Activated CD4-positive, CD25-positive, alpha-beta regulatory T cell treated with anti-CD3 and anti-CD28 coated beads, Interleukin-2, amount 50 U/mL, for 72 hours (primary cell): ENCODE data around the gene PPARG.
"Not testable (repeated sequence)": the region's sequence is repeated elsewhere in the genome, so short reads cannot be mapped to it uniquely, and the experiment has no call there.

Experiments used
- DNase-seq: peaks from one replicate; pipeline ENCODE4 v3.0.0; 2021

Gene PPARG

DNA sequence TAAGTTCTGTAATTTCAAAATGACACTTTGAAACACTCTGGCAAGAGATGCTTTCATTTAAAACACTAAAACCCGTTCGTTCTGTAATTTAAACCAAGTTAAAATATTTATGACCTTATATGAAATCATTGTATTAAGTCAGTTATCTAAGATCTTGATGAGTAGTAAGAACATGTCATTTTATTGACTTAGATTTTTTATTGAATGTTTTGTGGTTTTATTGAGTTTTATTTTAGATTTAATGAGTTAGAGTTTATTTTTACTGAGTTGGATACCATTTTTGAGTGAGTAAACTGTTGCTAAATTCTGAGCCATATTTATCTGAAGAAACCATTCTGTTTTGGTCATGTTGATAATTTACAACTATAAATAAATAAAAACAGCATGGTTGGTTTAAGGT is 94.3 kb downstream of the PPARG start:
- no peak for DNase-seq

DNA sequence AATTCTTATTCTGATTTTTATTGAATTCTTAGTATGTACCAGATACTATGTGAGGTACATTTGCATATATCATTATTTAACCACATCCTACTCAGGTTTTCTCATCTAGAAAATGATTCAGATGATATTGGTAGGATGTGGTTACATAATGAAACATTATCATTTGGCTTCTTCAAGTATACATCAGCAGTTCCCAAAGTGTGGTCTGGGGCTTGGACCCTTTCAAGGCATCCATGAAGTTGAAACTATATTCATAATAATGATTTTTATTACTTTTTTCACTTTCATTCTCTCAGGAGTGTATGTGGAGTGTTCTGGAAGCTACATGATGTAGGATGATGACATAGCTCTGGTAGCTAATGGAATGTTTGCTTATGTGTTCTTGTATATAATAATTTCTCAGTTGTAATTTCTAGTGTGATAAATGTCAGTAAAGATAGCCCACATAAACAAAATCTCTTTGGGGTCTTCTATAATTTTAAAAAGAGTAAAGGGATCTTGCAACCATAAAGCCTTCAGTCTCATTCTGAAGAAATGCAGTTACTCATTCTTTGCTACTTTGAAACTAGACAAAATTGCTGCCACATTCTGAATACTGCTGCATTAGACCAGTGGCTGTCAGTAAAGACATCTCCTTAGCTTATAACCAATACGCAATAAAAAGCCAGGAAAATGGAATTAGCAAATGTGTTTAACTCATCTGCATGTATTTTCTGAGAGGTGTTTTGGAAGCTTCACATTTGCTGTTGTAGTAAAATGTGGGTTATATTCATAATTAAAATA is 95.8 kb downstream of the PPARG start:
- no peak for DNase-seq

DNA sequence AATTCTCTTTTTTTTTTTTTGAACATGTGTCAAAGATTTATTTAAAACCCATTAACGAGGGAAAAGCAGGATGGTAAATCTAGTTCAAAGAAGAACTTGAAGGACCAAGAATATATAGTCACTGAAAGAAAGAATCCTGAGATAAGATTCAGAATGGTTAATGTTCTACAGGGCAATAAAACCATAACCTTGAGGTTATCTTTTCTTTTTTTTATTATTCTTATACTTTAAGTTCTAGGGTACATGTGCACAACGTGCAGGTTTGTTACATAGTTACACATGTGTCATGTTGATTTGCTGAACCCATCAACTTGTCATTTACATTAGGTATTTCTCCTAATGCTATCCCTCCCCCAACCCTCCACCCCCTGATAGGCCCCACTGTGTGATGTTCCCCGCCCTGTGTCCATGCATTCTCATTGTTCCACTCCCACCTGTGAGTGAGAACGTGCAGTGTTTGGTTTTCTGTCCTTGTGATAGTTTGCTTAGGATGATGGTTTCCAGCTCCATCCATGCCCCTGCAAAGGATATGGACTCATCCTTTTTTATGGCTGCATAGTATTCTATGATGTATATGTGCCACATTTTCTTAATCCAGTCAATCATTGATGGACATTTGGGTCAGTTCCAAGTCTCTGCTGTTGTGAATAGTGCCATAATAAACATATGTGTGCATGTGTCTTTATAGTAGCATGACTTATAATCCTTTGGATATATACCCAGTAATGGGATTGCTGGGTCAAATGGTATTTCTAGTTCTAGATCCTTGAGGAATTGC is 97.8 kb downstream of the PPARG start:
- DNase-seq = not testable (repeated sequence)

DNA sequence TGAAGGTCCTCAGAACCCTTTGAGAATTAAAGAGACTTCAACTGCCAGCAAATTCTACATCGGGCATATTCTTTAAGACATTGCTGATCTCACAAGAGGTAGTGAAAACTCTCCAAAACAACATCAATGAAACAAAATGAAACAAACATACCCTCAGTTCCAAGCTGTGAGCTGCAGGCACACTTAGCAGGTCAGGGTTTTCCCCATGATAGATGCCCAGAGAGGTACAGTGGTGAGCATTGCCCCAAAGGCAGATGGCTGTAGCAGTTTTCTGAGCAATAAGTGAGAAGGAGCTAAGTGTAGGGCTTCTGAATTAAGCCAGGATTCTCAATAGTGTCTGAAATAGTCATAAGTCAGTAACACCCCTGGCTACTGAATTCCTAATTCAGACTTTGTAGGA is 99.3 kb downstream of the PPARG start:
- no peak for DNase-seq

DNA sequence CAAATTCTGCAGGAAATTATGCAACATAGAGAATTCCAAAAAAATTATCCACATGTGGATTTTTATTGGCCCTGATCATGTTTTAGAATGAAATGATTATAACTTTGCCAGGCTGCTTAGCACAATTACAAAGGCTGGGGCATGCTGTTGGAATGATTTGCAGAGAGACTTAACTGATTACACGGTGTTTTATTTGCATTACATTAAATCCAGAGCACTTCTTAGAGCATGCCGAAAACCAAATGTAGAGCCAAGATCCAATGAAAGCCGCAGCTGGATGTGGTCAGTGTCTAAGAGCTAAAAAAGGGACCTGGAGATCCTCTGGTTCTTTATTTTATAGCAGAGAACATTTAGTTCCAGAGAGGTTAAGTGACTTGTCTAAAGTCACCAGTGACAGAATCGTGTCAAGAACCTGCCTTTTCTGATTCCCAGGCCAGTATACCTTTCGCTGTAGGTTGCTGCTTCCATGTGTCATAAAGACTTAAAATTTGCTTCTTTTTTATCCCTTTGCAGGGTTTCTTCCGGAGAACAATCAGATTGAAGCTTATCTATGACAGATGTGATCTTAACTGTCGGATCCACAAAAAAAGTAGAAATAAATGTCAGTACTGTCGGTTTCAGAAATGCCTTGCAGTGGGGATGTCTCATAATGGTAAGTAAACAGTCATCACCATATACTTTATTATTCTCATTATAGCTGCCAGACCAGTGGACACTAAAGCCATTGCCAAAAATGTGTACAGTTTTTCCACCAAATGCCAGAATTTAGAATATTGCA is 103.4 kb downstream of the PPARG start:
- DNase-seq = no peak

DNA sequence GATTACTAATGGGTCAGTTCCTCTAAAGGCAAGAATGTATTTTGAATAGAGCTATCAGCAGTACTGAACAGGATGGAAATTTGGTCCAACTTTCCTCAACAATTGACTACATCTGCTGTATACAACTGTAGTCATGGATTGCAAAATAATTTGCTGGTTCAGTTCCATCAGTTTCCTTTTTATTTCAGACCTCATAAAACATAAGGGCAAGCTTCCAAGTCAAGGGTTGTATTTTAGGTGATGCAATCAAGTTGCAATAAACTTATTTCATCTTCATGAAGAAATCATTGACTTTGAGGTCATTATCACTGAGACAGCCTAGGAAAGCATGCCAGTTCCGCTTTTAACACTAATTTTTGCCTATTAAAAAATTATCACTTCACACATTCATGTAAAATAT is 105.0 kb downstream of the PPARG start:
- no peak for DNase-seq

DNA sequence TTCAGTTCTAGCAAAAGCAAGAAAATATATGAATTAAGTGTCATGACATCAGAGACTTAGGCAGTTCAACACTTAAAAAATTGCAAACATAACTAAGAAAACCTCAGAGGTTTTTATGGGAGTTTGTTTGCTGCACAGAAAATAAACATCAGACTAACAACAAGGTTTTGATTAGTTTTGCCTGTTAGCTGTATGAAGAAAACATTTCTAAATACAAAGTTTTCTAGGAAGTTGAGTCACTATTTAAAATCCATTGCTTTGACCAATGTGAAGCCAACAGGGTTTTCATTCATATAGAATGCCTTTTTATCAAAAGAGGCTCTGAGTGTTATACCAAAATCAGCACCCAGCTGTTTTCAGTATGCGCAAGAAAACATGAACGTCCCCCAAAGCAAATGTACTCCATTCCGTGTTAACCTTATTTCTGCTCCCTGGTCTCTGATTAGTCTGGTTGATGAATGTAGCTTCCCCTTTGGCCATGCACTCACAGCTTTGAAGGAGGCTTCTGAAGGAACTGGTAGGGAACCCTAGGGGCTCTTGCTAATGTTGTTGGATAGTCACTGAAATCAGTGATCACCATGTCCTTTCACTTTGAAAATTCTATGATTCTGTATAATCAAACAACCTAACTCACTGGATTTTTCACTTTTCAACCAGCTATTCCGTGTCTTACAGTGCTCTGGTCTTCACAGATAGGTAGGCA is 105.8 kb downstream of the PPARG start:
- no peak for DNase-seq

DNA sequence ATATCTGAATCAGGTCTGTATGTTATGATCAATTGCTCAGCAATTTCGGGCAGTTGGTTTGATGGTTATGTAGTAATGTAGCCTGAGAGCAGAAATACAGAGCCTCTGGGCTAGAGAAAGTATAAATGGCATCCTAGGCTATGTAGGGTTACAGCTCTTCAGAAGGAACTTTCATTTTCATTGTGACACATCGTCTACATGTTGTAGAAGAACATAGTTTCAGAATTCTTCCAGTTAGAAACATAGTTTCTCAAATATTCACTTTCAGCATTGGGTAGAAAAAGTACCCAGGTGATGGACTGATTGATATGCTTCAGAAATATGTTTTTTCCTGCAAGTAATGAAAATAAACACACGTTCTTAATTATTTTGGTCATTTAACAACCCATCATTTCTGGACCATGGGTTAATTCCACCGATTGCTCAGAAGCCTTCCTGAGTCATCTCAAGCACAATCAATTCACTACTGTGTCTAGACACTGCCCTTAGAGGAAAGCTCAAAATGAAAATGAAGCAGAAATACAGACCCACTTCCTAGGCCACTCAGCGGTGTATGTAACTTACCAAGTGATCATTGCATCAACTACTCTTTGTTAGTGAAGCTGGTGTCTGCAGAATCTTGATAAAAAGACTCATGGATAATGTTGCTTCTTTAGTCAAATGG is 106.6 kb downstream of the PPARG start:
- DNase-seq = no peak

DNA sequence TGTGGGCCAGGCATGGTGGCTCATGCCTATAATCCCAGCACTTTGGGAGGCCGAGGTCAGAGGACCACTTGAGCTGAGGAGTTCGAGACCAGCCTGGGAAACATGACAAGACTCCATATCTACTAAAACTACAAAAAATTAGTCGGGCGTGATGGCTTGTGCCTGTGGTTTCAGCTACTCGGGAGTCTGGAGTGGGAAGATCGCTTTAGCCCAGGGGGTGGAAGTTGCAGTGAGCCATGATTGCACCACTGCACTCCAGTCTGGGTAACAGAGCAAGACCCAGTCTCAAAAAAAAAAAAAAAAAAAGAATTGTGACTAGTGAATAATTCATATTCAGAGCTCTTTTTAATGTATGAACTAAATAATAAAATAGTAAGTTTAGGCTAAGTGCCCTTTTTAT is 107.6 kb downstream of the PPARG start:
- no peak for DNase-seq

DNA sequence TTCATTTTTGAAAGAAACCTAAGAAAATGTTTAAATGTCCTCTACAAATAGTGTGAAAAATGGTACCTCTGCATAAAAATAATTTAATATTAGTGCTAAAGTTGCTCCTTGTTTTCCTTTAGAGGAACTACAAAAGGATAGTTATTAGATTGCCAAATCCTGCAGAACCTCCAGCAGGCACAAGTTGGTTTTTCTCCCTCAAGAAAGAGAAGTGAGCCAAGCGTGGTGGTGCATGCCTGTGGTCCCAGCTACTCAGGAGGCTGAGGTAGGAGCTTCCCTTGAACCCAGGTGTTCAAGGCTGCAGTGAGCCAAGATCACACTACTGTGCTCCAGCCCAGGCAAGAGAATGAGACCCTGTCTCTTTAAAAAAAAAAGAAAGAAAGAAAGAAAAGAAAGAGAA is 110.4 kb downstream of the PPARG start:
- no peak for DNase-seq

DNA sequence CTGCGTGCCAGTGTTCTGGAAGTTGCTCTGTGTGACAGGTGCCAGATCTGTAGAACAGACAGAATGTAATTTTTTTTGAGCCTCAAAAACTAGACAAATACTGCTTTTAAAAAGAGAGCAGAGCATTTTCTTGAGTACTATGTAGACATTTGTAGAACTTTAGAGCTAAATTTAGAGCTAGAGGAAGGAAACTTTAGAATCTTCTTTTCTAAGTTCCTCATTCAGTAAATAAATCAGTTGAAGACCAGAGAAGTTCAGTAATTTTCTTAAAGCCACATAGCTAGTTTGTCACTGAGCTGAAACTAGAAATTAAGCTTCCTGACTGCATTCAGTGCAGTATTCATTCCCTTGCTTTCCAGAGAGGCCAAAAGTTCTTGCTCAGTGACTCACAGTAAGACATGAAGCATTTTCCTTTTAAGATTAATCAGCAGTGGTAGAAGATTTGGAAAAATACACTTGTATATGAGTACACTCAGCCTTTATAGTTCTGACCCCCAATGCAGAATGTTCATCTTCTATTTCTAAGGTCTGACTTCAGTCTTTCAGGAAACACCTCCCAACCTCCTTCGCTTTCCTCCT is 111.8 kb downstream of the PPARG start:
- DNase-seq = no peak

DNA sequence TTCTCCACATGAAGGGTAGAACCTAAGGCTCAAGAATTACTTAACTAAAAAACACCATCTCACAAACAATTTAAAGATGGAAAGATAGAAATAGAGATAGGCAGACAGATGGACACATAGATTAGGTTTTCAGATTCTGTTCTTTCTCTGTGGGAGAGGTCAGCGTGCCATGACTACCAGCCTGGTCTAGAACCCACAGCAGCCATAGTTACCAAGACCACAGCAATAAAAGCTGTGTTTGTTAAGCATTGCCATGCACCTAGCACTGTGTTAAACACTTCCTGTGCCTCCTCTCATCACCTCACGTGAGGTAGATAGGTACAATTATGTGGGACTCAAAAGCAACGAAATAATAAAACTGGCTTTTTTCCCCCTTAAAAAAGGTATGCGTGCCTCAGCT is 112.3 kb downstream of the PPARG start:
- no peak for DNase-seq

DNA sequence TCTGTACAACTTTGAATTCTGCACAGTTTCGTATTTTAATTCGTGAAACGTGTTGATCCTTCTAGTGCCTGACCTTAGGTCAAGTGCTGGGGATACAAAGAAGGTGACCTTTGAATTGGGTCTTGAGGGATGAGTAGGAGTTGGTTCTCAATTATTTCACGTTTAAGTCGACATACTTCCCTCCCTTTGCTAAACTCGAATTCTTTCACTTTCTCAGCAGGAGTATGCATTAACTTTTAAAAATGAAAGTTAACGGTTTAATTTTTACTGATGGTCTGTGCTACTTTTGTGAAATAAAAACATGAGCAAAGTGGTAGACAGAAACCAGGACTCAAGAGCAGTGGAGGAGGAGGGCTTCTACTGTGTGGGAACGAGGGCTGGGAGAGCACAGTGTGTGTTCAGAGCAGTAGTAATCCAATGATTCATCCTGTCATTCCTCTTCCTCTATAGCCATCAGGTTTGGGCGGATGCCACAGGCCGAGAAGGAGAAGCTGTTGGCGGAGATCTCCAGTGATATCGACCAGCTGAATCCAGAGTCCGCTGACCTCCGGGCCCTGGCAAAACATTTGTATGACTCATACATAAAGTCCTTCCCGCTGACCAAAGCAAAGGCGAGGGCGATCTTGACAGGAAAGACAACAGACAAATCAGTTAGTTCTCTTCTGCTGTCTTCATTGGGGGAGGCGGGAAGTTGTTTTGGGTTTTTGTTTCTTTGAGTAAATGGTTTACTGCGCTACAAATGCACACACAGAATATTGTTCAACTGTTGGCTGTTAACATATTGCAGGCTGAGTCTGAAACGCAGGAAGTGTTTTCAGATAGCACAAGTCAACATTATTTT is 116.8 kb downstream of the PPARG start:
- no peak for DNase-seq

DNA sequence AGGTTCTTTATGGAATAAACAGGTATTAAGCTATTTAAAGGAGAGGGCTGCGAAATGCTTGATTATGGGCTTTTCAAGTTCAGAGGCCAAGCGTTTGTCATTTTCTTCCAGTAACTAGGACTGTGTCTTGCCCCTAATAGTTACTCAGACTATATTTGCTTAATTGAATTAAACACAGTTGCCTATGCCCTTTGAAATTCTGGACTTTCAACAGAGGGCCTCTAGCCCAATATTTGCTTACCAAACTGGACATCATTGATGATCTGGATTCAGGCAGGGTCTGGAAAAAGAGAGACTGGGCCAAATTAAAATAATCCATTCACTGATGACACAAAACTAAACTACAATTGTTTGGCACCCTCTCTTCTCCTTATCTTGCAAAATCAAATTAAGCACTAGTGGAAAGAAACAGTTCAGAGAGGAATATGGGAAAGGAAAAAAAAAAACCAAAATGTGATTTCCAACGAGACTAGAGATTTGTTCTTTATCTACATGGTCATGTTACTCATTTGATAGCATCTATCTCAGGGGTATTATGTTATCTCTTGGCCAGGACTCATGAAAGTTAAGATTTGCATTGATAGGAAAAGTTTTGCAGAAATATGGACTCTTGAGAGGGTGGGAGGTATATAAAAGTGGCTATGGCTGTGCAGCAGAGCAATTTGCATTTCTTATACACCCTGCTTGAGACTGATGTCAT is 120.3 kb downstream of the PPARG start:
- DNase-seq = no peak

DNA sequence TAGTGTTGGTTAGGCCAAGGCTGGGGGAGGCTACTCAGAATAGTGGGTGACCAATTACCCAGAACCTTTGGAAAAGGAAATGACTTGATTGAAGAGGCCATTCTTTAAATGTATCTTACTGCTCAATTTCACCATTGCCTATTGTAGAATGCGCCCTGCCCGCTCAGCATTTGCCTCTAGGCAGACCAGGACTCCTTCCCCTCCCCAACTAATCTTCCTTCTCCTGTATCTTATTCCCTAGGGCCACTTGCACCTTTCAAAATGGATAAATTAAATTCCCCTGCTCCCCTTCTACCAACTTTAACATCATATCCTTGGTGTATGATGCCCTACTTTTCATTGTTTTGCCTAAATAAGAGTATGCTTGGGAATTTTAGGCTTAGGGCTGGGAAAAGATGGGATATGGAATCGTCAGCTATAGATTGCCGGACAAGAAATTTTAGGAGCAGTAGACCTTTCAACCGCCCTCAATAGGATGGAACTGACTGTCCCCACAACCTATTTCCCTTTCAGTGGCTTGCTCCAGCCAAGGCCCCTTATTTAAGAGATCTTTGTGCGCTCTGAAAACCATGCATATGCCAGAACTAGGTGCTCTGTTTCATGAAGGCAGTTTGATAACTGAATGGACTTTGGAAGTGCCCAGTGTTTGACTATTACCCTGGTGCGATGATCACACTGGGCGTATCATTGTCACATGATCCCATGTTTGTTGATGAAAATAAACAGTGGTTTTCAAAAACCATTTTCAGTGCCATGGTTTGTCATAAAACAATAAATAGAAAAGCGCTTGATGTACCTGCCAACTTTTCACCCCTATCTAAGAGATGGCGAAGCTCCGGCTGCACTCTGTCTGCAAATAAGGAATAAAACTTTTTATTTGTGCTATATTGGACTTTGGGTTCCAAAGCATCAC is 121.1 kb downstream of the PPARG start:
- DNase-seq = no peak

DNA sequence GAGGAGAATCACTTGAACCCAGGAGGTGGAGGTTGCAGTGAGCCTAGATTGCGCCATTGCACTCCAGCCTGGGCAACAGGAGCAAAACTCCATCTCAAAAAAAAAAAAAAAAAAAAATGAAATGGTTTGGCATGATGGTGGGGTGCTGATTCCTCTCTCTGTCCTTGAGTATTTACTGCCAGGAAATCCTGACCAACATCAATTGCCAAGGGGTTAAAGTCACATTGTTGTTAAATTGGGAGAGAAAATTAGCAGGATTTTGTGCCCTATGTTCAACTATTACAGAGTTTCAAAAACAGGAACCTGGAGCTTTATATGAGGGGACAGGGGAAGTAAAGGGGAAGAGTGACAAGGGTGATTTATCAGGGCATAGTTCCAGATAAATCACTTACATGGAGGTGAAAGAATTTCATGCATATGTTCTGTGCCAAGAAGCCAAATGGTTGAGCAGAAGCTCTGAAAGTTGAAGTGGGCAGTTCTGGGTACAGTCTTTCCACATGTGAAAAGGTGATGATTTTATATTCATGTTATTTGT is 124.9 kb downstream of the PPARG start:
- DNase-seq = no peak

DNA sequence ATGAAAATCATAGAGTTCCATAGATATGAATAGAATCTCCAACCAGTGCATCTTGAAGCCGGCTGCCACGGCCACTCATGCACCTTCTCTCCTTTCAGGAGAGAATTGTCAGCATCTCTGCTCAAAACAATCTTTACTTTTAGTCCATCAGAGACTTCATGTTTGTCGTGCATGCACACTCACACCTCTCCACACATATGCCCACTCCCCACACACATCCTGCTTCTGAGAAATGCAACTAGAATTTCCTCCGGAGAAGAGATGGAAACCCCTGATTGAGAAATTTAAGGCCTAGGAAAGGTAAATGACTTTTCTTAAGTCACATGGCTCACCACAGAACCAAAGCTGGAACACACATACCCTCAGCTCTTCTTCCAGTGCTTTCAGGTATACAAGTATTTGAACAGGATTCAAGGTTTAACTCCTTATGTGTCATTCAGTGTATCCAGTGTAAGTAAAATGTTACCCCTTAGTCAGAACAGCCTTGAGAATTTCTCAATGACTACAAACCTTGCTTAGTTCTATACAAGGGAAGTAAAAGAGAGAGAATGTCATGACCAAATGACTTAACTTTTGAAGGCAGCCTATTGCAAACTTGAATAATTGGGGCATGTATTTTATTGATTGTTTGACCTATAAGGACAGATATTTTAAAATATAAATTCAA is 126.3 kb downstream of the PPARG start:
- no peak for DNase-seq

DNA sequence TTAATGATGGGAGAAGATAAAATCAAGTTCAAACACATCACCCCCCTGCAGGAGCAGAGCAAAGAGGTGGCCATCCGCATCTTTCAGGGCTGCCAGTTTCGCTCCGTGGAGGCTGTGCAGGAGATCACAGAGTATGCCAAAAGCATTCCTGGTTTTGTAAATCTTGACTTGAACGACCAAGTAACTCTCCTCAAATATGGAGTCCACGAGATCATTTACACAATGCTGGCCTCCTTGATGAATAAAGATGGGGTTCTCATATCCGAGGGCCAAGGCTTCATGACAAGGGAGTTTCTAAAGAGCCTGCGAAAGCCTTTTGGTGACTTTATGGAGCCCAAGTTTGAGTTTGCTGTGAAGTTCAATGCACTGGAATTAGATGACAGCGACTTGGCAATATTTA is 127.9 kb downstream of the PPARG start:
- no peak for DNase-seq

DNA sequence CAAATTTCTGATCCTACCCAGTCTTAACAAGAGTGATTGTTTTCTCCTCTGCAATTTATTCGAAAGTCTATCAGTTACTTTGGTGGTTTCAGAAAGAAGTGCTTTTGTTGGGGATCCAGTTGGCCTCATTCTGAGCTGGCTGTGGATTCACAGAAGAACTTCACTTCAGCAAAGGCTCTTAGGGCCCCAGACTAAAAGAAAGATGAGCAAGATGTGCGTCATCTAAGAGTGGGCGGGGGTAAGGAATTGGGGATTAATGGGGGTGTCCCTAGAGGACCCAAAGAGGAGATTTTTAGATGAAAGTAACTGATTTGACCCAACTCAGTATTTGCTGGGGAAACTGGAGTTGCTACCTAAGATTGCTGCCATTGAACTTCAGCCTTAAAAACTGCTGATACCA is 131.5 kb downstream of the PPARG start:
- DNase-seq = no peak
